ENCODE data around the gene ZNF331.

The ZNF331 gene

DNA sequence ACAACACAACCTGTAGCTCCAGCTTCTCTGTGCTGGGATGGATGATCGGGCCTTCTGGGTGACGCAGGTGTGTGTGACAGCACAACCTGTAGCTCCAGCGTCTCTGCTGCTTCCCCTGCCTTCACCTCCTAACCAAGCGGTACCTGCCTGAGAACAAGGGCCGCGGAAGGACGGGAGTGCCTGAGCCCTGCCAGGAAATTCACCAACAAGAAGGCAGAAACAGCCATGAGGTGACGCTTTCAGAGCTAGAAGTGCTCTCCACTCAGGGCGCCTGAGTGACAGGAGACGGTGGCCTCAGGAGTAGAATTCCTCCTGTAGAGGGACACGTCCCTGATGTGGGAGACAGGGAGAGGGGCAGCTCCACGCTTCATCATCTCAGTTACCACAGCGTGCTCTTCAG lies 17.4 kb downstream of the ZNF331 start:
- in situ Hi-C loops (cut with HindIII; ENCODE audit: low sequenced_read_pairs): no loop called here

DNA sequence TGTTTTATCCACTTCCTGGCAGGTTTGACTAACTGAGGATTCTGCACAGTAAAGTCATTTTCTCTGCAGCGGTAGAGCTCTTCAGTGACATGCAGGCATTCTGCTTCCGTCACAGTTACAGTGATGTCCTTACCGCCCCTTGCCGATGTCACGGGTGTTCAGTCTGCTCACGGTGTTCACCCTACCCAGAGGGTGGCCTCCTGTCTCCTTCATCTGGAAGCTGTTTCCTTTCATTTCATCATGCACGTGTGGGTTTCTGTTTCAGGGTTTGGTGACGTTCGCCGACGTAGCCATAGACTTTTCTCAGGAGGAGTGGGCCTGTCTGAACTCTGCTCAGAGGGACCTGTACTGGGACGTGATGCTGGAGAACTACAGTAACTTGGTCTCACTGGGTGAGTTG lies 33.4 kb downstream of the ZNF331 start:
- in situ Hi-C loops (cut with HindIII; ENCODE audit: low sequenced_read_pairs): no loop called here

DNA sequence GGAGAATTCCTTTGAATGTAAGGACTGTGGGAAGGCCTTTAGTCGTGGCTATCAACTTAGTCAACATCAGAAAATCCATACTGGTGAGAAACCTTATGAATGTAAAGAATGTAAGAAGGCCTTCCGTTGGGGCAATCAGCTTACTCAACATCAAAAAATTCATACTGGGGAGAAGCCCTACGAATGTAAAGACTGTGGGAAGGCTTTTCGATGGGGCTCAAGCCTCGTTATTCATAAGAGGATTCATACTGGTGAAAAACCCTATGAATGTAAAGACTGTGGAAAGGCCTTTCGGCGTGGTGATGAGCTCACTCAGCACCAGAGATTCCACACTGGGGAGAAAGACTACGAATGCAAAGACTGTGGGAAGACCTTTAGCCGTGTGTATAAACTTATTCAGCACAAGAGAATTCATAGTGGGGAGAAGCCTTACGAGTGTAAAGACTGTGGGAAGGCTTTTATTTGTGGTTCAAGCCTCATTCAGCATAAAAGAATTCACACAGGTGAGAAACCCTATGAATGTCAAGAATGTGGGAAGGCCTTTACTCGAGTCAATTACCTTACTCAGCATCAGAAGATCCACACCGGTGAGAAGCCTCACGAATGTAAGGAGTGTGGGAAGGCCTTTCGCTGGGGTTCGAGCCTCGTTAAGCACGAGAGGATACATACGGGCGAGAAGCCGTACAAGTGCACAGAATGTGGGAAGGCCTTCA lies 39.2 kb downstream of the ZNF331 start:
- in situ Hi-C loops (cut with HindIII; ENCODE audit: low sequenced_read_pairs): no loop called here

DNA sequence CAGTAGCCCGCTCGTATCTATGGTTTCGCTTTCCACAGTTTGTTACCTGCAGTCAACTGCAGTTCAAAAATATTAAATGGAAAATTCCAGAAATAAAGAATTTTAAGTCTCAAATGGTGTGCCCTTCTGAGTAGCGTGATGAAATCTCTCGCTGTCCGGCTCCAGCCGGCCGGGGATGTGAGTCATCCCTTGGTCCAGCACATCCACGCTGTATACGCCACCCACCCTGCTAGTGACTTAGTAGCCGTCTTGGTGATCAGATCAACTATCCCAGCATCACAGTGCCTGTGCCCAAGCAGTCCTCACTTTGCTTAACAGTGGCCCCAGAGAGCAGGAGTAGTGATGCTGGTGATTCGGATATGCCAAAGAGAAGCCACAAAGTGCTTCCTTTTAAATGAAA lies 40.0 kb downstream of the ZNF331 start:
- in situ Hi-C loops (cut with HindIII; ENCODE audit: low sequenced_read_pairs): no loop called here

DNA sequence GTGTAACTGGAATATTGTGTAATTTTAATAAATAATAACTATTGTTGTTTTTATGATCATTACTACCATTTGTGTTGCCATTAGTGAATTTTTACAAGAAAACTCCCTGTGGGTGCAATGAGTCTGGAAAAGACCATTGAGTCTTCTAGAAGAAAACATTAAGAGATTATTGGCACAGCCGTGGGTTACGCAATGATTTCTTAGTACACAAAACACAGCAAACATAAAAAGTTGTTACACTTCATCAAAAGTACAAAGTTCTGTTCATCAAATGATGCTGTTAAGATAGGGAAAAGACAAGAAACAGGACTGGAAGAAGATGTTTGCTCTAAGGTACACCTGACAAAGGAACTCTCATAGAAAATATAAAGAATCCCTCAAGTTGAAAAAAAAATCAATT lies 41.6 kb downstream of the ZNF331 start:
- in situ Hi-C loops (cut with HindIII; ENCODE audit: low sequenced_read_pairs): no loop called here

DNA sequence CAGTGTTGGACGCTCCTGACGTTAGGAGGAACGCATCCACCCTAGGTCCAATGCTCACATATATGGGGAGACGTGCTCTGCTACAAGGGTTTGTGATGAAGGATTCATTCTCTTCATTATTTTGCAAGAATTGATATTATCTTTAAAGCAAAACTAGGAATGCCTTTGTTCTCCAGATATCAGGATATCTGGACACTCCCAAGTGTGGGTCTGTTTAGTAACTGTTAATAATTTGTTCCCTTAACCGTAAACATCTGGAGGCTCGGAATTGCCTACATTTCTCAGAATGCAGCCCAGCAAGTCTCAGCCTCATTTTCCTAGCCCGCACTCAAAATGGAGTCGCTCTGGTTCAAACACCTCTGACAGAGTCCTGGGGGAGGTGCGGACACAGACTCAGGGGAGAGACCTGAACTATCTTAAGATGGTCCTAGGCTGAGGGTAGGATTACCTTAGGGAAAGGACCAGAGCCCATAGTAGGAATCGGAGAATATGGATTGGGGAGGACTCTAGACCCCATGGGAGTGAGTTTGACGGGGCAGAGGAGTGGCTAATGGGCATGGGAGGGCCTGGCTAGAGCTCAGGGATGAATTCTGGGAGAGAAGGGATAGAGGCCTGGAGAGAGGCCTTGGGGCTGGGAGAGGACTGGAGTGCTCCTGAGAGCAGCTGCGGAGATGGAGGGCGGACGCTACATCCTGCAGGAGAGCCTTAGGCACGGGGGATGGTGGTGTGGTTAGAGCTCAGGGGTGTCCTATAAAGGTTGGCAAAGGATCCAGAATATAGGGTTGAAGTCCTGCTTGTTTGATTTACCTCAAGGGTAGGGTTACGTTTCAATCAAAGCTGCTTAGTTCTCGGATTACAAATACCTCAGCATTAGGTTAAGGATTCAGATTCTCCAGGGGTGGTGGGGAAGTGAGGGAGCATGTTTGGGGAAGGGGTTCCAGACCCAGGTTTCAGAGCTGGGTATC lies 43.2 kb downstream of the ZNF331 start:
- in situ Hi-C loops (cut with HindIII; ENCODE audit: low sequenced_read_pairs): no loop called here

DNA sequence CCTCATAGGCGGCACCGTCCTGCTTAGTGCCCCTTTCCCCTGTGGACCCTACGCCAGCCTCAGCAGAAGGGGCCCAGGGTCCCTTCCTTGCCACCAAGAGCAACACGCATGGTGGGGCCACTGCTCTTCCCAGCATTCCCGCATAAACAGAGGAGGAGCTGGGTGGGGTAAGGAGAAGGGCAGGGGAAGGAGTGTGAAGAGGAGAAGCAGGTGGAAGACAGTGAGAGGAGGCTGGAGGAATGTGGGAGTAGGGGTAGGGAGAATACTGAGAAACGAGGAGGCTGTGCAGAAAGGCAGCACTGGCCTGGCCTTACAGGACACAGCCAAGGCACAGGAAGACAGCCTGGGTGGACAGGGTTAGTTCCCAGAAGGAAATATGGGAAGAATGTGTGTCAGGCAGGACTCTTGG lies 43.9 kb downstream of the ZNF331 start:
- in situ Hi-C loops (cut with HindIII; ENCODE audit: low sequenced_read_pairs): no loop called here

DNA sequence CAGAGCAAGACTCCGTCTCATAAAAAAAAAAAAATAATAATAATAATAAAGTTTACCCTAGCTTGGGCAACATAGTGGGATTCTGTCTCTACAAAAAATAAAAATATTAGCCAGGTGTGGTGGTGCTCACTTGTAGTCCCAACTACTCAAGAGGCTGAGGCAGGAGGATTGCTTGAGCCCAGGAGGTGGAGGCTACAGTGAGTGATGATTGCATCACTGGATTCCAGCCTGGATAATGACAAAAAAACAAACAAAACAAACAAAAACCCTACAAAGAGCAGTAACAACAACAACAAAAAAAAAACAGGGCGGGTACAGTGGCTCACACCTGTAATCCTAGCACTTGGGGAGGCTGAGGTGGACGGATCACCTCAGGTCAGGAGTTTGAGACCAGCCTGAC lies 45.2 kb downstream of the ZNF331 start:
- in situ Hi-C loops (cut with HindIII; ENCODE audit: low sequenced_read_pairs): no loop called here

DNA sequence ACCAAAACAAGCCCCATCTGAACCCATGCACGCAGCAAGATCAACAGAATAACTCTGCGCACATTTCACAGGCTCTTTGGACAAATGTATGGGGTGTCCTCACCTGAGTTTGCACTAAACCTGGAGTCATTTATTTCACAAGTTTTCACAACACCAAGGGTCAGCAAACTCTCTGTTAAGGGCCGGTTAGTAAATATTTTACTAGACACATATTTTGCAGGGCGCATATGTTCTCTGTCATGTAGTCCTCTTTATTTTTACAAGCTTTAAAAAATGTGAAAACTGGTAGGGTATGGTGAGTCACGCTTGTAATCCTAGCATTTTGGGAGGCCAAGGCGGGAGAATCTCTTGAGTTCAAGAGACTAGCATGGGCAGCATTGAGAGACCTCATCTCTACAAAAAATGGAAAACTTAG lies 48.3 kb downstream of the ZNF331 start:
- in situ Hi-C loops (cut with HindIII; ENCODE audit: low sequenced_read_pairs): no loop called here

DNA sequence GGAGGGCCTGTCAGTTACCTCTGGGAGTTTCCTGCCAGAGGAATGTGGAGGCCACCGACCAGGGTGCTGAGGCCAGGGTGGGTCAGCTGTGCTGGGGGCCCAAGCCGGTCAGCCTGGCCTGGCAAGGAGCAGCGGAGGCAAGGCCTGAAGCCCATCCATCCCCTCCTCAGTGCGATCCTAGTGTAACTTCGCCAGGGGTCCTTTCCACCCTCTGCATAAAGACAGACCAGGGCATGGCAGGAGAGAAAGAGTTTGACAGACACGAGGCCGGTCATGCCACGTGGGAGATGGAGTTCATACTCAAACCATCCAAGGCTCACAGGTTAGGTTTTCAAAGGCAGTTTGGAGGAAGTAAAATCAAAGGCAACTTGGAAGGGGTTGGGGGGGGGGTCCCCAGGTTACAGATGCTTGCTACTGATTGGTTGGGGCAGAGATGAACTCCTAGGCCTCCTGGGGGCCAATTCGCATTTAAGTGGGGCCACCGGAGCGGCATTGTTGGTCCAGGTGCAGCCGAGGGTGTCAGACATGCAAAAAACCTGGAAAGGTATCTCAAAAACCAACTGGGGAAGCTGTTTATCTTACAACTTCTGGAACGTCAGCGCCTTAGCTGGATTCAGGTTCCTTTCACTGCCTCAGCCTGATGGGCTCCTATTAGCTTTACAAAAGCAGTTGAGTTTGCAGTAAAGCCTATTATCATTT lies 57.0 kb downstream of the ZNF331 start:
- in situ Hi-C loops (cut with HindIII; ENCODE audit: low sequenced_read_pairs): no loop called here

DNA sequence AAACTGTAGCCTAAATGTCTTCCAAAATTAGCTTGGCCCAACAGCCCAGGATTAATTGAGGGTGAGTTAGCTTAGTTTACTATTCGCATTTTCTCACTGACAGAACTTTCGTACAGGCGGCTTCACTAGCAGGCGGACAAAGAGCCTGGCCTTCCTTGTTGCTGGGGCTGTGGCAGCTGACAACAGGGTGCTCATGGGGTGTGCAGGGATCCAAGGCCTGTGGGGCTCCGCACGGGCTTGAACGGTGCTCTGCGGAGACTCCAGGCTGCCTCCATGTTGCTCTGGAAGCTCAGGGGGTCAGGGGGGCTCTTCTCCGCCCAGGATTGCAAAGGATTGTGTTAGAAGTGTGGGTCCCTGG lies 57.5 kb downstream of the ZNF331 start:
- in situ Hi-C loops (cut with HindIII; ENCODE audit: low sequenced_read_pairs): no loop called here

DNA sequence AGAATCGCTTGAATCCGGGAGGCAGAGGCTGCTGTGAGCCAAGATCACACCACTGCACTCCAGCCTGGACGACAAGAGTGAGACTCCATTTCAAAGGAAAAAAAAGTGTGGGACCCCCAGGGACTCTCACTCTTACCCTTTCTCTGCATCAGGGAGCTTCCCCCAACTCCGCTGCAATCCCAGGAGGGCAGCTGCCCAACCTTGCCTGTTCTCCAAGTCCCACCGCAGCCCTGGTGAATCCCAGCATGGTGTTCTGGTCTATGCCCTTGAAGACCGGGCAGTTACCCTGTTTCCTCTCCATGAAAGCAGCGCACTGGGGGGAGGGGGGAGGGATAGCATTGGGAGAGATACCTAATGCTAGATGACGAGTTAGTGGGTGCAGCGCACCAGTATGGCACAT lies 58.1 kb downstream of the ZNF331 start:
- in situ Hi-C loops (cut with HindIII; ENCODE audit: low sequenced_read_pairs): no loop called here

DNA sequence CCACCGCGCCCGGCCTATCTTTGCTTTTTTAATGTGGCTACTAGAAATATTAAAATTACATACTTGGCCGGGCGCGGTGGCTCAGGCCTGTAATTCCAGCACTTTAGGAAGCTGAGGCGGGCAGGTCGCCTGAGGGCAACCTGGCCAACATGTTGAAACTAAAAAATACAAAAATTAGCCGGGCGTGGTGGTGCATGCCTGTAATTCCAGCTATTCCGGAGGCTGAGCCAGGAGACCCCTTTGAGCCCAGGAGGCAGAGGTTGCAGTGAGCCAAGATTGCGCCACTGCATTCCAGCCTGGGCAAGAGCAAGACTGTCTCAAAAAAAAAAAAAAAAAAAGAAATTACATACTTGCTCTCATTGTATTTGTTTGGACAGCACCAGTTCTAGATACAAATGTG lies 59.1 kb downstream of the ZNF331 start:
- in situ Hi-C loops (cut with HindIII; ENCODE audit: low sequenced_read_pairs): no loop called here

DNA sequence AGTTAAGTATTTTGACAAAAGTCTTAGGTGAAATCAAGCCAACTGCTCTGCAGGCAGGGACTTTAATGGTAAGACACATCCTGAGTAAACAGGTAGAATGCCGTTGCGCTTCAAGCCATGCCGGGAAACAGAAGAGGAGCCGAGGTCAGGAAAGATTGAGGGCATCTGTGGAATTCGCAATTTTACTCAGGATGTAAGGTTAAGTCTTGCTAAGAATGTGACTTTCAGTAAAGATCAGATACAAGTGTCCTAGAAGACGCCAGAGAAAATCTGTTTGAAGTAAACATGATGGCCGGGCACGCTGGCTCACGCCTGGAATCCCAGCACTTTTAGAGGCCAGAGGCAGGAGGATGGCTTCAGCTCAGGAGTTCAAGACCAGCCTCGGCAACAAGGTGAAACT lies 60.4 kb downstream of the ZNF331 start:
- in situ Hi-C loops (cut with HindIII; ENCODE audit: low sequenced_read_pairs): no loop called here

DNA sequence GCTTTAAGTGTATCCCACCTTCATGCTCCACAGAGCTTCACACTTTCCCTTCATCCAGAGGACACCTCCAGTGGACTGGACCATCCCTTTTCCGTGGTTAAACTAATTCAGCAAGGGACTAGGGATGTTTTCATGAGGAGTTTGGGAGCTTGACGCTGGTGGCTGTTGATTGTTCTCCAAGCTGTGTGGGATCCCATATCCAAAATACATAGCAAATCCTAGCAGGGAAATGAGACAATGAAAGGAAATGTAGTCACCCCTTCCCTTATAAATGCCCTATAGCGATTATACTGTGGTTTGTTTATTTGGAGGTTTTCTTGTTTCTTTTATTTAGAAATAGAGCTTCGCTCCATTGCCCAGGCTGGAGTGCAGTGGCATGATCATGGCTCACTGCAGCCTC lies 62.3 kb downstream of the ZNF331 start:
- in situ Hi-C loops (cut with HindIII; ENCODE audit: low sequenced_read_pairs): no loop called here

DNA sequence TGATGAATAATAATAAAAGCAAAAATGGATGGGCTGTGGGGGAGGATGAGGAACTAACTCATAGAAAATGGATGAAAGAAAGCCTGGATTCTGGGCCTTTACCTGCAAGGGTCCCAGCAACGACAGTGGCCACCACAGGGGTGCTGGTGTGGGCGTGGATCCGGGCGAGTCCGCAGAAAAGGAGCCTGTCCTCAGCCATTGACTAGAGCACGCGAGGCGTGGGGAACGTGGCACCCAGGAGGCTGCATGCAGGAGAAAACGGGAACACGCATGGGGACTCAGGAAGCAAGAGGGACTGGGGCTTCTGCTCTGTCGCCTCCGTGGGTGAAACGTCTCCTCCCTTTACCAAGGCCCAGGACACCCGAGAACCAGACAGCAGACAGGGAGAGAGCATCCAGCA lies 68.1 kb downstream of the ZNF331 start:
- in situ Hi-C loops (cut with HindIII; ENCODE audit: low sequenced_read_pairs): no loop called here

DNA sequence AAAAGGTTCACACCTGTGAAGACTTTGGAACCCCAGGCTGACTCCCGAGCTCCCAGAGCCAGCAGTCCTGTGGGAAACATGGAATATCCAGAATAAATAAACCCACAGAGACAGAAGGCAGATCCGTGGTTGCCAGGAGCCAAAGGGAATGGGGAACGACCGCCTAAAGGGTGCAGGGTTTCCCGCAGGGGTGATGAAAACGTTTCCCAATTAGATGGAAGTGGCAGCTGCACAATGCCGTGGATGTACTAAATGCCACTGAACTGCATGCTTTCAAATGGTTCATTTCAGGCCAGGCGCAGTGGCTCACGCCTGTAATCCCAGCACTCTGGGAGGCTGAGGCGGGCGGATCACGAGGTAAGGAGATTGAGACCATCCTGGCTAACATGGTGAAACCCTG lies 70.4 kb downstream of the ZNF331 start:
- in situ Hi-C loops (cut with HindIII; ENCODE audit: low sequenced_read_pairs): no loop called here

DNA sequence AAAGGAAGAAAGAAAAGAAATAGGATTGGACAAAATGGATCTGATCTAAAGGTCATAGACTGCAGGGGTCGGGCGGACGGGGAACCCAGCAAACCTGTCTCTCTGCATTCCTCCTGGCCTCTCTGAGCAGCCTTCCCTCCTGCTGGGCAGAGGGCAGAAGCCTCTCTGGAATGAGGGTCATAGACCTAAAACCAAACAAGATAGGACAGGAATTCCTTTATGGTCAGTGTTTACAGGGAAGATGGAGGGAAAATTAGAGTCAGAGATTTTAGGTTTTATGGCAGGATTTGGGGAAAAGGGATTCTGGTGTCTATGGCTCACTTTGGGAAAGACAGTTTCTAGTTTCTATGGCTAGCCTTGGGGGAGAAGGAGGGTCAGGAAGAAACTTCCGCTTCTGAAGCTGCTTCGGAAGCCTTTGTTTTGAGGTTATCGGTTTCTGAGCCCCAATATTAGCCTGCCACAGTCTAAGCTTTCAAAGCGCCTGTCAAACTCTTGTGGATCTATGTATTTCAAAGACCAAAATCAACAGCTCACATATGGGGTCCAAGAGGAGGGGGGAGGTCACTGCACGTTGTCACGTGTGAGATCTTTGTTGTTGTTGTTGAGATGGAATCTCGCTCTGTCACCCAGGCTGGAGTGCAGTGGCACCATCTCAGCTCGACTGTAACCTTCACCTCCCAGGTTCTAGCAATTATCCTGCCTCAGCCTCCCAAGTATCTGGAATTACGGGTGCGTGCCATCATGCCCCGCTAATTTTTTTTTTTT lies 75.0 kb downstream of the ZNF331 start:
- in situ Hi-C loops (cut with HindIII; ENCODE audit: low sequenced_read_pairs): loop anchor here (5.0 kb wide), 1 partner anchor 46 kb away; no protein-coding TSS in a partner anchor

DNA sequence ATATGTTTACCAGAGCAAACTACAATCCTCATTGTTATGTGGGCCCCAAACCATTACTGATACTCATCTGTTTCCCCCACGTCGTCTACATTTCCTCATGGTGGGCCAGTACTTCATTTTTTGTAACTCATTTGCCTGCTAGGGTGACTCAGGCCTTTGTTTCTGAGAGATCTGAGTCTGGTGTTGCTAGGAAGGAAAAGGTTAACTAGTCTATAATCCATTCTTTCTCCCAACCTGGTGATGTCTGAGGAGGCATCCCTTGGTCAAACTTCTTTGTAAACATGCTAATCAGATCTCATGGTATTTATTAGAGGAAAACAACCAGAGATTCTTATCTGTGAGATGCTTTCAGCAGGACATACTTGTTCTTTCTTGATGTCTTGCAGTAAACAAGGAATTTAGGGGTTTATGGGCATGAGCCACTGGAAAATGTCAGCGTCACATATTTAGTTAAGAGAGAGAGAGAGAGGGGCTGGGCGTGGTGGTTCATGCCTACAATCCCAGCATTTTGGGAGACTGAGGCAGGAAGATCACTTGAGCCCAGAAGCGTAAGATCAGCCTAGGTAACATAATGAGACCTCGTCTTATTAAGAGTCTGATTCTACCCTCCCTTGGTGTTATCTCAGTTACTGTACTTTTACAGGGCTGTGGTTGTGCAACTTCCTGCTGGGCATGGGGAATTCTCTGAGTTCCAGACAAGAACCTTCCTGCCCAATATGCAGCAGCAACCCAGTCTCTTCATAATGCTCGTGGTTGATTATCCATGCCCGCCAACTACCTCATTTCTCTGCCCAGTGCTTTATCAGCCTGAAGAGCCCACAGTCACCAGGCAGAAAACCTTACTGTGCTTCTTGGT lies 84.2 kb downstream of the ZNF331 start:
- in situ Hi-C loops (cut with HindIII; ENCODE audit: low sequenced_read_pairs): no loop called here
